ENCODE data around the gene EDNRA.

The EDNRA gene

GRCh38 chr4:147508346-147508745, 27.4 kb downstream of the EDNRA start:
- no peak for DNase-seq

DNA sequence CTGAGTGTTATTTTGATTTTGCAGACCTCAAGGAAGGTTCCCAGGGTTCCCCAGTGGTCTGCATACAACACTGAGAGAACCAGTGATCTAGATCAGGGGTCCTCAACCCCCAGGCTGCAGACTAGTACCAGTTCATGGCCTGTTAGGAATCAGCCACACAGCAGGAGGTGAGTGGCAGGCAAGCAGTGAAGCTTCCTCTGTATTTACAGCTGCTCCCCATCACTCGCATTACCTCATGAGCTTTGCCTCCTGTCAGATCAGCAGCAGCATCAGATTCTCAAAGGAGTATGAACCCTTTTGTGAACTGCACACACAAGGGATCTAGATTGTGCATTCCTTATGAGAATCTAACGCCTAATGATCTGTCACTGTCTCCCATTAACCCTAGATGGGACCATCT, 28.5 kb downstream of the EDNRA start:
- DNase-seq: no peak

DNA sequence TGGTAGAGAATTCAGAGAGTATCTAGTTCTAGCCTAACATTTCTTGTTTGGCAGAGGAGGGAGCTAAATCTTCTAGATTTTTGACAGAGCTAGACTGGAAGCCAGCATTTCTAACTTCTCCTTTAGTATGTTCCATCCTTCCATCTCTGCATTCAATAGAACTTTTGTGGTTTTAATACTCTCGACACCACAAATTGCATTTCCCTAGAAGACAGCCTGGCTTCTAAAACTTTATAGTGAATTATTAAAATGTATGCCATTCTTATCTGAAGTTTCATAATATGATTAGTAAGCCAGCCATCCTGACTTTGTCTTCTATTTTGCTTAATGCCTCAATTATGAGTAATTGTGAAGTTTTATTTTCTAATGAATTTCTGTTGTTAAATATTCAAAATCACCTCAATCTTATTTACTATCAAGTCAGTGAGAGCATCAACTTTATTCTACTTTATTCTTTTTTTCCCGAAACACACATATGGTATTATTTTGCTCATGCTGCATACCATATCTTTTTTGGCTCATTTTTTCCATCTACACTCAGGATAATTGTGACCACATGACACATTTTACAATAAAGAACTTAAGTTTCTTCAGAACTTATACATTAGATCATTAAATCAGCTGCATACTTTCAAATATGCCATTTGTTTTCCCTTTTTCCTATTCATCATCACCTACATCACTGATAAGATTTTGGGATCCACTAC, 30.2 kb downstream of the EDNRA start:
- DNase-seq: no peak

GRCh38 chr4:147513091-147513490, 32.2 kb downstream of the EDNRA start:
- DNase-seq: no peak

GRCh38 chr4:147513952-147514351, 33.1 kb downstream of the EDNRA start:
- no peak for DNase-seq

DNA sequence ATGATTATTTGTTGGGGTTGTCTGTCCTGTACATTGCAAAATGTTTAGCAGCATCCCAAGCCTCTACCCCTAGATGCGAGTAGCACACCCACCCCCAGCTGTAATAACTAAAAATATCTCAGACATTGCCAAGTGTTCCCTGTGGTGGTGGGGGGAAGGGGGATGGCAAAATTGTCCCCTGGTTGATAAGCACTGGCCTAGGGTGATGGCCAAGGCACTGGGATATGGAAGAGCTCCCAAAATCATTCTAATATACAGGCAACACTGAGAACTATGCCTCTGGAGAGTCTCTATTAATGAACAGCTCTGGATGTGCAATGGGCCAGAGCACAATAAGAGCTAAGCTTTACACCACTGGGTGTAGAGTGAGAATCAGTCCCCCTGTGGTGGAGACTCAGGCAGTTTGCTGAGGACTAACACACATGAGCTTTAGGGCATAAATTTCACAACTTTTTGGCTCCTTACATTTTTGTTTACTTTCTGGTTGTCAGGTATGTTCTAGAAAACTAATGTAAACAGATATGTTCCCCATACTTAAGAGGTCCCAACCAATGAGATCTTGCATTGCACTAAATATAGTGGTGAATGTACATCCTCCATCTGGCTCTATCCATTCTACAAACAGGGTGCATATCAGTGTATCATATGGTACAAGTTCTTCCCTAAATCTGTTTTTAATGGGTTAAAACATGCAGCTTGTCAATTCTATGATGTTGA, 34.5 kb downstream of the EDNRA start:
- DNase-seq: no peak

DNA sequence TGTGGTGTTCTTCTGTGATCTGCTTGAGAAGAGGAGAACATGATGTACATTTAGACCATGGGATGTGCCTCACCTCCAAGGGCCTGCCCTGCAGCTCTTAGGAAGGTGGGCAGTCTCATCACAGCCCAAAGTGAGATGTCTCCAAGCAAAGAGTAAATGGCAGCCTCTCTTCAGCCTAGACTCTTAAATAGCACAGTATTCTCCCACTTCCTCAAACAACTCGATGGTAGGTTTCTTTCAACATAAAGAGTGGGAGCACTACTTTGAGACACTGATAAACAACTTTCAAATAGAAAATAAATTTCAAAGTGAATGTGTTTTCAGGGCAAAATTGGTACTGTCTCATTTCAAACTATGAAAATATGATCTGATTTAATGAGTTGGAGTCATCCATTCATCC, 35.2 kb downstream of the EDNRA start:
- no peak for DNase-seq

DNA sequence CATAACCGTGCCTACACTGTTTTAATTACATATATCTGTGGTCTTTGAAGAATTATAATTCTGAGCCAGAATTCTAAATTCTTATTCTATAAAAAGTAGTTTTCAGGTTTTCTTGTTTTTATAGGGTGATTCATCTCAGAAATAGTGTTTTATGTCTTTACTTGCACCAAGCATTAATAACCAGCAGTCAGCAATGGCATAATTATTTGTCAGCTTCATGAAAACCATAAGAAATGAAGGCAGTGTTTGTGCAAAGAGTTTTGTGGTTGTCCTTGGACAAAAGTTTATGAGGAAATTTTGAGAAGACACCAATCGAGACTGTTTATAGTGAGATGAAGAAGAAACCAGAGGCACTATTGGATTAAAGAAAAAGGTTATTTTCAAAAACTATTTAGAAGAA, 37.2 kb downstream of the EDNRA start:
- no peak for DNase-seq

- DNase-seq: peak; percentile 76
Measured at GRCh38 chr4:147518846-147519767, 38.2 kb downstream of the EDNRA start.

GRCh38 chr4:147524601-147525000, 43.7 kb downstream of the EDNRA start:
- no peak for DNase-seq

GRCh38 chr4:147525494-147526271, 44.8 kb downstream of the EDNRA start:
- DNase-seq: no peak

- no peak for DNase-seq
Measured at GRCh38 chr4:147526272-147526654, 45.4 kb downstream of the EDNRA start.

GRCh38 chr4:147528054-147528453, 47.2 kb downstream of the EDNRA start:
- DNase-seq: no peak

DNA sequence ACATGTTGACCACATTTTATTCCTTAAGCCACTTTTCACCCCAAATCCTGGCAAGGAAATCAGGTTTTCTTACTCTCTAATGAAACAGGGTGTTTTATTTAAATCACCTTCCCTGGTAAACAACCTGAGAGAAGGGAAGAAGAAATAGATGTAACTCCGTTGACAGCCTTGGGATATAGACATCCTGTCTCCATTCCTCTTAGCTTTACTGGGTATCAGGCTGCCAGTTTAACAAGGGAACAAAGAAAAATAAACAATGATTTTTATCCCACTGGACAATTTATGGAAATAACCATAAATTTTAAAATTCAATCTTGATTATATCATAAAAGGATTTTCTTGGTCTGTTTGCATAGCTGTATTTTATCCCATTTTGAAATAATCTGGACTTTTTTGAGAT, 49.2 kb downstream of the EDNRA start:
- no peak for DNase-seq

DNA sequence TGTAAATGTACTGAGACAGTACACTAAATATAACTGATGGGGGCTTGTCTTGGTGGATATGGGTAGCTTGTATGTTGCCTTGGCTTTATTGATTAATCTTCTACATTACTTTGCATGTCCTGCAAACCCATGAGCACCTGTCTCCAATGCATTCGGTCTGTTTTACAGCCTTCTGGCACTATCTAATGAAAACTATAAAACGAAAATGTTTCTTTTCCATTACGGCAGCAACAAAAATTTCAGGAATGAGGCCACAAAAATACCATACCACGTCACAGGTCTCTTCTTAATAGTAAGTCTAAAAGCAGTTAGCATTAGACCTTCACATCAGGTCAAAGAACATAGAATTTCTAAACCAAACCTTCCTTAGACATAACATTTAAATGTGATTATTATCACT, 49.8 kb downstream of the EDNRA start:
- no peak for DNase-seq

DNA sequence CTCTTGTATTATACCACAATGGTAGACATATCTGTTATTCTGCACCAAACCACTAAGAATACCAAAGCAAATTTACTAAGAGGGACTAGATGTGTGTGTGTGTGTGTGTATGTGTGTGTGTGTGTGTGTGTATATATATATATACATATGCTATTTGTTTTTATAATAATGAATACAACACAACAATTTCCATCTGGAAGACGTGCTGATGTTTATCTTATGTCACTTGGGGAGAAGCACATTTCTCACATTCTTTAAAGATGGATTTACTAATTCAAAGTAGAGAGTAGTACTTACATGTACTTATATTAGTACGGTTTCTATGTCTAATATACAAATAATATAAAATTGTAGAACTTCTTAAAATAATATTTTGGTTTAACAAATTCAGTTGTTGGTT, 52.0 kb downstream of the EDNRA start:
- DNase-seq: no peak

- DNase-seq: no peak
Measured at GRCh38 chr4:147533331-147533730, 52.4 kb downstream of the EDNRA start.

GRCh38 chr4:147535124-147535523, 54.2 kb downstream of the EDNRA start:
- no peak for DNase-seq

DNA sequence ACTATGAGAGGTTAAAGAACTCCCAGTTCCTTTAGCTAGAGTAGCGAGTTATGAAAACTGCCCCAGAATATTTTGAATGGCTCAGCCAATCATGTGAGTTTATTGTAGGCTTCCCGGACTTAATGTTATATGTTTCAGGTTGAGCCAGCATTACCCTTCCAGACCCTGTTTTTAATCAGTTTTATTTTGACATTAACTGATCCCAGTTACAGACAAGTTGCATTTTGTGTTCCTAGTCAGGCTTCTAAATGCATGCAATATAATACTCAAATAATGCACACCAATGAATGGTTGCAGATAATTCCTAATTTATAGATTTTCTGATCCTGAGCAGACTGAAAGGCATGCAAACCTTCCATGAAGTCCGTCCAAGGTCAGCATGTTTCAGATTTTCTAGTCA, 57.8 kb downstream of the EDNRA start:
- no peak for DNase-seq

- no peak for DNase-seq
Measured at GRCh38 chr4:147539959-147540358, 59.1 kb downstream of the EDNRA start.

DNA sequence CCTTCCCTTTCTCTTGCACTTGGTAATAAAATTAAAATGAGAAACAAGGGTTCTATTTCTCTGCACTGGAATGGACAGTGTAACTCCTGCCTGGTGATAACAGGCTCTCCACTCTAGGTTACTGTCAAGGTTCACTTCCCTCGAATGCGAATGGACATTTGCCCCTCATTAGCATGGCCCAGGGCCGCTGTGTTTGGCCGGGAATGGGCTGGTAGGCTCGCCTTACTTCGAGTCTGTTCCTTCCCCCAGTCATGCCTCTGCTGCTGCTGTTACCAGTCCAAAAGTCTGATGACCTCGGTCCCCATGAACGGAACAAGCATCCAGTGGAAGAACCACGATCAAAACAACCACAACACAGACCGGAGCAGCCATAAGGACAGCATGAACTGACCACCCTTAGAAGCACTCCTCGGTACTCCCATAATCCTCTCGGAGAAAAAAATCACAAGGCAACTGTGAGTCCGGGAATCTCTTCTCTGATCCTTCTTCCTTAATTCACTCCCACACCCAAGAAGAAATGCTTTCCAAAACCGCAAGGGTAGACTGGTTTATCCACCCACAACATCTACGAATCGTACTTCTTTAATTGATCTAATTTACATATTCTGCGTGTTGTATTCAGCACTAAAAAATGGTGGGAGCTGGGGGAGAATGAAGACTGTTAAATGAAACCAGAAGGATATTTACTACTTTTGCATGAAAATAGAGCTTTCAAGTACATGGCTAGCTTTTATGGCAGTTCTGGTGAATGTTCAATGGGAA, 61.5 kb downstream of the EDNRA start:
- no peak for DNase-seq

- no peak for DNase-seq
Measured at GRCh38 chr4:147543034-147543433, 62.1 kb downstream of the EDNRA start.

Measured in hematopoietic multipotent progenitor cell treated with erythropoietin and hydrocortisone succinate and interleukin-3 and kit ligand, for 6 days (in vitro differentiated cells).